WTC11 (cell line): ENCODE measurements around the gene SEMA3F. TPM values are rescaled to one million over a fixed set of nuclear protein-coding genes. Genes with fewer than 3 reads are reported as not detected.

ENCODE experiments used
- ATAC-seq: fragments of 200-7000 bp; cut with Tn5 transposase; 2 replicates; pipeline ENCODE4 v1.10.0; 2021; ENCODE audit warnings: mild to moderate bottlenecking, moderate library complexity
- CTCF ChIA-PET: fragments of 300-600 bp; sonication (Branson Sonifier 250); formaldehyde crosslinking; loops from one replicate; lab custom pipeline; 2021; ENCODE audit warnings: antibody characterized with exemption; lab: Charles Lee
- POLR2A ChIA-PET: fragments of 350-600 bp; sonication (Branson Sonifier 250); formaldehyde crosslinking; loops from one replicate; lab custom pipeline; 2021; ENCODE audit warnings: antibody characterized with exemption; lab: Charles Lee
- DNase-seq: peaks from one replicate; pipeline ENCODE4 v3.0.0; 2021; ENCODE audit warnings: low spot score
- H3K27ac Mint-ChIP-seq: 2 replicates; pipeline ENCODE4 v1.8.0; 2021; ENCODE audit warnings: mixed read lengths
- H3K27me3 Mint-ChIP-seq: 2 replicates; pipeline ENCODE4 v1.8.0; 2021; ENCODE audit warnings: low read depth, mild to moderate bottlenecking, moderate library complexity, mixed read lengths
- H3K36me3 Mint-ChIP-seq: 2 replicates; pipeline ENCODE4 v1.8.0; 2021; ENCODE audit warnings: mixed read lengths
- H3K4me1 Mint-ChIP-seq: 2 replicates; pipeline ENCODE4 v1.8.0; 2022; ENCODE audit warnings: mixed read lengths
- H3K4me3 Mint-ChIP-seq: 2 replicates; pipeline ENCODE4 v1.8.0; 2021; ENCODE audit warnings: mild to moderate bottlenecking, moderate library complexity, mixed read lengths
- H3K9me3 Mint-ChIP-seq: 2 replicates; pipeline ENCODE4 v1.8.0; 2021; ENCODE audit warnings: mixed read lengths
- ATF6 ChIP-seq: sonication (generic); formaldehyde crosslinking; IDR thresholded peaks from 2 replicates; pipeline ENCODE4 v1.8.1; 2023; ENCODE audit warnings: mild to moderate bottlenecking, missing genetic modification reagents
- CREB1 ChIP-seq: sonication (generic); formaldehyde crosslinking; IDR thresholded peaks from 2 replicates; pipeline ENCODE4 v1.8.0; 2023; ENCODE audit warnings: mild to moderate bottlenecking, missing genetic modification reagents
- ERG ChIP-seq: fragments of 250-450 bp; sonication (Bioruptor Pico); IDR thresholded peaks from 2 replicates; pipeline ENCODE4 v1.8.0; 2021; ENCODE audit warnings: mild to moderate bottlenecking
- FOXP4 ChIP-seq: sonication (generic); formaldehyde crosslinking; IDR thresholded peaks from 2 replicates; pipeline ENCODE4 v1.8.0; 2022; ENCODE audit warnings: mild to moderate bottlenecking, missing genetic modification reagents
- GABPB1 ChIP-seq: sonication (generic); formaldehyde crosslinking; IDR thresholded peaks from 2 replicates; pipeline ENCODE4 v1.8.1; 2023; ENCODE audit warnings: mild to moderate bottlenecking, missing genetic modification reagents
- HMGA2 ChIP-seq: fragments of 250-450 bp; sonication (Bioruptor Pico); IDR thresholded peaks from 2 replicates; pipeline ENCODE4 v1.4.0; 2021; ENCODE audit warnings: mild to moderate bottlenecking, moderate library complexity
- NFATC4 ChIP-seq: fragments of 250-450 bp; sonication (Bioruptor Pico); IDR thresholded peaks from 2 replicates; pipeline ENCODE4 v1.9.0; 2021; ENCODE audit warnings: mild to moderate bottlenecking
- STAT6 ChIP-seq: sonication (generic); formaldehyde crosslinking; conservative IDR thresholded peaks from 2 replicates; pipeline ENCODE4 v1.8.1; 2023; ENCODE audit warnings: mild to moderate bottlenecking, low read depth, missing genetic modification reagents, moderate library complexity
- ZNF121 ChIP-seq: sonication (generic); formaldehyde crosslinking; IDR thresholded peaks from 2 replicates; pipeline ENCODE4 v1.8.0; 2023; ENCODE audit warnings: missing genetic modification reagents
- ZNF317 ChIP-seq: sonication (generic); formaldehyde crosslinking; IDR thresholded peaks from 2 replicates; pipeline ENCODE4 v1.8.1; 2023; ENCODE audit warnings: low read depth, mild to moderate bottlenecking, moderate library complexity, missing genetic modification reagents, borderline replicate concordance
- ZNF416 ChIP-seq: fragments of 250-450 bp; sonication (Bioruptor Pico); IDR thresholded peaks from 2 replicates; pipeline ENCODE4 v1.9.0; 2021; ENCODE audit warnings: mild to moderate bottlenecking, inconsistent platforms
- ZNF425 ChIP-seq: fragments of 250-450 bp; sonication (Bioruptor Pico); conservative IDR thresholded peaks from 2 replicates; pipeline ENCODE4 v1.9.0; 2021; ENCODE audit warnings: mild to moderate bottlenecking
- ZSCAN18 ChIP-seq: fragments of 250-450 bp; sonication (Bioruptor Pico); IDR thresholded peaks from 2 replicates; pipeline ENCODE4 v2.1.2; 2022; ENCODE audit warnings: mild to moderate bottlenecking, moderate library complexity
- total RNA-seq: library from RNA; stranded (reverse); gene quantifications from 3 replicates; pipeline ENCODE4 v1.2.3, GENCODE V29; 2021

Gene SEMA3F
- total RNA-seq, 1 experiment from 2014 or later: 49.0 TPM

- Mint-ChIP-seq H3K36me3 (no peaks in the 10 kb centered on the region), H3K27me3 (peaks cover 3% of the 10 kb centered on the region), H3K4me1 (peaks cover 28% of the 10 kb centered on the region), H3K9me3 (no peaks in the 10 kb centered on the region), H3K27ac (no peak overlapping the region), H3K4me3 (no peak overlapping the region)
- ChIA-PET POLR2A (no interaction called here), CTCF (interaction anchor here (1.9 kb wide), 1 partner anchor 47 kb away, joined by 6 read pairs; no protein-coding TSS in a partner anchor)
- DNase-seq (no peak), ATAC-seq (no peak)
- no peak for TF ChIP-seq ZNF121 (CRISPR knock-in tag)
- TF ChIP-seq FOXP4: no peak
- TF ChIP-seq ATF6 (CRISPR knock-in tag): no peak
- TF ChIP-seq HMGA2 (CRISPR knock-in tag): no peak
Observed at GRCh38 chr3:50147016-50147415, 8.1 kb upstream of the SEMA3F start.

GRCh38 chr3:50147447-50147846, 7.7 kb upstream of the SEMA3F start:
- CTCF ChIA-PET: interaction anchor here (1.3 to 1.9 kb wide), 2 partner anchors 9 to 47 kb away, joined by 4 to 6 read pairs; no protein-coding TSS in a partner anchor
- no peak for TF ChIP-seq CREB1 (CRISPR knock-in tag)
- no peak for TF ChIP-seq STAT6 (CRISPR knock-in tag)
- no peak for TF ChIP-seq ERG
- TF ChIP-seq ZSCAN18 (CRISPR knock-in tag): no peak
- no peak overlapping the region for H3K27ac Mint-ChIP-seq
- H3K9me3 Mint-ChIP-seq: no peaks in the 10 kb centered on the region
- POLR2A ChIA-PET: no interaction called here
- peaks cover 32% of the 10 kb centered on the region for H3K4me1 Mint-ChIP-seq
- ATAC-seq: no peak
- H3K27me3 Mint-ChIP-seq: peaks cover 6% of the 10 kb centered on the region
- H3K36me3 Mint-ChIP-seq: no peaks in the 10 kb centered on the region
- H3K4me3 Mint-ChIP-seq: no peak overlapping the region
- no peak for DNase-seq

- peaks cover 7% of the 10 kb centered on the region for H3K27me3 Mint-ChIP-seq
- no peak overlapping the region for H3K27ac Mint-ChIP-seq
- DNase-seq (no peak), ATAC-seq (no peak)
- H3K4me1 Mint-ChIP-seq: peaks cover 33% of the 10 kb centered on the region
- ChIA-PET POLR2A (no interaction called here), CTCF (interaction anchor here (1.3 to 1.9 kb wide), 2 partner anchors 9 to 46 kb away, joined by 4 to 6 read pairs; no protein-coding TSS in a partner anchor)
- H3K36me3 Mint-ChIP-seq: no peaks in the 10 kb centered on the region
- H3K9me3 Mint-ChIP-seq: no peaks in the 10 kb centered on the region
- TF ChIP-seq GABPB1 (no peak), NFATC4 (CRISPR knock-in tag) (no peak), ZNF425 (CRISPR knock-in tag) (no peak), ZNF416 (CRISPR knock-in tag) (no peak), ZNF317 (CRISPR knock-in tag) (no peak)
- H3K4me3 Mint-ChIP-seq: no peak overlapping the region
Observed at GRCh38 chr3:50147861-50148260, 7.3 kb upstream of the SEMA3F start.
